LNCaP clone FGC (cell line): ENCODE data around the gene LDHAL6B.

Experiments
- DNase-seq: peaks from one replicate; pipeline ENCODE4 v3.0.0-alpha.2; 2011; ENCODE audit warnings: low read depth
- H3K4me3 ChIP-seq: 2 replicates; pipeline ENCODE4 v1.5.1; 2011; ENCODE audit warnings: mild to moderate bottlenecking, low read depth, low read length, control low read depth
- CTCF ChIP-seq: IDR thresholded peaks from 2 replicates; pipeline ENCODE4 v1.5.1; 2012; ENCODE audit warnings: mild to moderate bottlenecking; ENCODE audit not compliant: control insufficient read depth, insufficient read depth; ENCODE audit errors: extremely low read depth

The LDHAL6B gene

GRCh38 chr15:59172289-59172901, 34.2 kb upstream of the LDHAL6B start:
- no peak overlapping the region for H3K4me3 ChIP-seq
- DNase-seq: no peak
- TF ChIP-seq CTCF: no peak

- H3K4me3 ChIP-seq: no peak overlapping the region
- no peak for TF ChIP-seq CTCF
- DNase-seq: no peak
Observed at GRCh38 chr15:59173194-59173593, 33.4 kb upstream of the LDHAL6B start.

- TF ChIP-seq CTCF: no peak
- no peak overlapping the region for H3K4me3 ChIP-seq
- no peak for DNase-seq
Observed at GRCh38 chr15:59174151-59174834, 32.4 kb upstream of the LDHAL6B start.

- peak; percentile 76 for TF ChIP-seq CTCF
- DNase-seq: peak; percentile 77
- no peak overlapping the region for H3K4me3 ChIP-seq
Observed at GRCh38 chr15:59174835-59175831, 31.5 kb upstream of the LDHAL6B start.

- DNase-seq: no peak
- H3K4me3 ChIP-seq: no peak overlapping the region
- no peak for TF ChIP-seq CTCF
Observed at GRCh38 chr15:59176653-59177316, 29.9 kb upstream of the LDHAL6B start.

- H3K4me3 ChIP-seq: no peak overlapping the region
- no peak for TF ChIP-seq CTCF
- DNase-seq: no peak
Observed at GRCh38 chr15:59177317-59177660, 29.4 kb upstream of the LDHAL6B start.
